ENCODE data around the gene MISP. TPM values are rescaled to one million over a fixed set of nuclear protein-coding genes. Genes with fewer than 3 reads are reported as not detected.

The MISP gene
- total RNA-seq, 3 donors from 2014 or later = 0.16 to 3.6 (median 2.5) TPM

GRCh38 chr19:748274-748598 lies 2.7 kb upstream of the MISP start:
- TF ChIP-seq, protein P1, sequence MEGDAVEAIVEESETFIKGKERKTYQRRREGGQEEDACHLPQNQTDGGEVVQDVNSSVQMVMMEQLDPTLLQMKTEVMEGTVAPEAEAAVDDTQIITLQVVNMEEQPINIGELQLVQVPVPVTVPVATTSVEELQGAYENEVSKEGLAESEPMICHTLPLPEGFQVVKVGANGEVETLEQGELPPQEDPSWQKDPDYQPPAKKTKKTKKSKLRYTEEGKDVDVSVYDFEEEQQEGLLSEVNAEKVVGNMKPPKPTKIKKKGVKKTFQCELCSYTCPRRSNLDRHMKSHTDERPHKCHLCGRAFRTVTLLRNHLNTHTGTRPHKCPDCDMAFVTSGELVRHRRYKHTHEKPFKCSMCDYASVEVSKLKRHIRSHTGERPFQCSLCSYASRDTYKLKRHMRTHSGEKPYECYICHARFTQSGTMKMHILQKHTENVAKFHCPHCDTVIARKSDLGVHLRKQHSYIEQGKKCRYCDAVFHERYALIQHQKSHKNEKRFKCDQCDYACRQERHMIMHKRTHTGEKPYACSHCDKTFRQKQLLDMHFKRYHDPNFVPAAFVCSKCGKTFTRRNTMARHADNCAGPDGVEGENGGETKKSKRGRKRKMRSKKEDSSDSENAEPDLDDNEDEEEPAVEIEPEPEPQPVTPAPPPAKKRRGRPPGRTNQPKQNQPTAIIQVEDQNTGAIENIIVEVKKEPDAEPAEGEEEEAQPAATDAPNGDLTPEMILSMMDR (IDR thresholded peaks at IDR 0.05) = no peak
- no peak for TF ChIP-seq POLR2AphosphoS5 (IDR thresholded peaks at IDR 0.05)
- no peak for TF ChIP-seq POLR2A (IDR thresholded peaks at IDR 0.05)
- peaks cover 9 to 34% of the 10 kb centered on the region in 2 donors for H3K9me3 ChIP-seq
- H3K4me3 ChIP-seq = no peak overlapping the region
- intact Hi-C loops (cut with DNase I; ENCODE audit: low total_unique reads) = no loop called here
- H3K4me1 ChIP-seq = no peaks in the 10 kb centered on the region
- DNase-seq (ENCODE audit: low spot score in 2 of 2) = no peak
- no peaks in the 10 kb centered on the region for H3K27me3 ChIP-seq
- no peaks in the 10 kb centered on the region for H3K36me3 ChIP-seq
- no peak overlapping the region for H3K27ac ChIP-seq

DNA sequence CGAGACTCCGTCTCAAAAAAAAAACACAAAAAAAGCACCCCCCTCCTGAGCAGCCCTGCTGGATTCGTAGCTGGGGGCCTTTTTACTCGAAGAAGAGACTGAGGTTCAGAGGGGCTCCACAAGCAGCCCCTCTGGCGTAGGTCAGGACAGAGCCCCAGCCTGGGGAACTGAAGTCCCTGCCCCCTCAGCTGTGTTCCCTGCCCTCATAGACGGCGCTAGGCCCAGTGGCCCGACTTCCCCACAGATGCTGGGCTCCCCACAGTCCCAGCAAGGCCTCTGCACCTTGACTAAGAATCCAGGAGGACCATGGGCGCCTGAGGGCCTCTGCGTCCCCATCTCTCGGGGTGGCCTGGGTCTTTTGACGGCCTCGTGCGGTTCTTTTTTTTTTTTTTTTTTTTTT lies 1.1 kb upstream of the MISP start:
- Histone ChIP-seq H3K36me3 (no peaks in the 10 kb centered on the region), H3K4me1 (no peaks in the 10 kb centered on the region), H3K27ac (no peak overlapping the region), H3K4me3 (no peak overlapping the region), H3K9me3 (peaks cover 0 to 20% of the 10 kb centered on the region in 2 donors), H3K27me3 (no peaks in the 10 kb centered on the region)
- no peak for DNase-seq (ENCODE audit: low spot score in 2 of 2)
- intact Hi-C loops (cut with DNase I; ENCODE audit: low total_unique reads) = loop anchor here (10.0 kb wide), 1 partner anchor 235 kb away; the partner anchor contains the start of gene WDR18
- TF ChIP-seq POLR2AphosphoS5 (IDR thresholded peaks at IDR 0.05) (no peak), POLR2A (IDR thresholded peaks at IDR 0.05) (no peak)
- TF ChIP-seq, protein P1 (IDR thresholded peaks at IDR 0.05) = no peak

- intact Hi-C loops (cut with DNase I; ENCODE audit: low total_unique reads) = loop anchor here (10.0 kb wide), 1 partner anchor 233 kb away; the partner anchor contains the start of gene WDR18
- TF ChIP-seq, protein P1 (IDR thresholded peaks at IDR 0.05) = no peak
- peaks cover 0 to 17% of the 10 kb centered on the region in 2 donors for H3K9me3 ChIP-seq
- no peaks in the 10 kb centered on the region for H3K27me3 ChIP-seq
- no peaks in the 10 kb centered on the region for H3K36me3 ChIP-seq
- no peaks in the 10 kb centered on the region for H3K4me1 ChIP-seq
- DNase-seq (ENCODE audit: low spot score in 2 of 2) = no peak
- H3K4me3 ChIP-seq = peak overlapping the region in 2 of 3 donors; percentile 21 to 50
- H3K27ac ChIP-seq = peak overlapping the region; percentile 40 to 61
These were observed 809 bp downstream of the MISP start for GRCh38 chr19:751501-752341.

- Histone ChIP-seq H3K27ac (peak overlapping the region in 1 of 2 donors; percentile 72), H3K9me3 (peaks cover 0 to 6% of the 10 kb centered on the region in 2 donors), H3K4me1 (no peaks in the 10 kb centered on the region), H3K4me3 (peak overlapping the region in 1 of 3 donors; percentile 31), H3K27me3 (no peaks in the 10 kb centered on the region), H3K36me3 (no peaks in the 10 kb centered on the region)
- DNase-seq (ENCODE audit: low spot score in 2 of 2) = peak in 1 of 2 donors; percentile 71
- intact Hi-C loops (cut with DNase I; ENCODE audit: low total_unique reads) = loop anchor here (10.0 kb wide), 1 partner anchor 232 kb away; the partner anchor contains the start of gene WDR18
- TF ChIP-seq POLR2AphosphoS5 (IDR thresholded peaks at IDR 0.05) (no peak), POLR2A (IDR thresholded peaks at IDR 0.05) (no peak)
- TF ChIP-seq, protein P1 (IDR thresholded peaks at IDR 0.05) = no peak
These were observed 2.0 kb downstream of the MISP start for GRCh38 chr19:752652-753517.

Measured in breast epithelium (tissue), 4 donors.